Measurements from ENCODE around the gene KRT16.

The KRT16 gene

GRCh38 chr17:41575336-41575735, 37.2 kb downstream of the KRT16 start:
- Histone ChIP-seq H3K27ac (ENCODE audit: low read length) (no peak overlapping the region), H3K9me3 (replicated peaks; ENCODE audit: insufficient read depth, low read length) (no peaks in the 10 kb centered on the region), H4K20me1 (ENCODE audit: insufficient read depth, low read length) (no peaks in the 10 kb centered on the region), H3K9ac (ENCODE audit: low read length) (no peak overlapping the region), H3K4me1 (ENCODE audit: low read length) (0 out of 2 replicates have a peak, but pooled peaks cover 5% of the 10 kb centered on the region), H3K4me3 (ENCODE audit: low read length) (no peak overlapping the region), H3K36me3 (replicated peaks; ENCODE audit: insufficient read depth, low read length) (no peaks in the 10 kb centered on the region), H3K4me2 (ENCODE audit: low read depth, low read length) (no peak overlapping the region), H3K79me2 (ENCODE audit: low read length) (no peaks in the 10 kb centered on the region), H3K27me3 (replicated peaks; ENCODE audit: insufficient read depth, low read length) (peaks cover 36% of the 10 kb centered on the region), H2AFZ (ENCODE audit: low read length) (no peak overlapping the region), H3F3A (ENCODE audit: insufficient read depth, low read length) (no peaks in the 10 kb centered on the region), H3K9me2 (replicated peaks; ENCODE audit: insufficient read depth, low read length) (no peaks in the 10 kb centered on the region)
- TF ChIP-seq EZH2 (optimal IDR thresholded peaks at IDR 0.05; ENCODE audit: low read depth, low read length) (no peak), CTCF (IDR thresholded peaks at IDR 0.05; ENCODE audit: low read length) (no peak), EZH2phosphoT487 (IDR thresholded peaks at IDR 0.05; ENCODE audit: low read length) (no peak)
- no peak for DNase-seq

GRCh38 chr17:41571561-41572434, 40.8 kb downstream of the KRT16 start, which contains the start of gene KRT9:
Gene KRT9 (minus strand): TSS chr17:41572059. CDS start chr17:41571992, 67 bp downstream.
- Histone ChIP-seq H3K4me1 (ENCODE audit: low read length) (no peaks in the 10 kb centered on the region), H2AFZ (ENCODE audit: low read length) (no peak within 1 kb of the TSS), H3K79me2 (ENCODE audit: low read length) (no peaks in the 10 kb centered on the region), H3K9ac (ENCODE audit: low read length) (no peak within 1 kb of the TSS), H3K27me3 (replicated peaks; ENCODE audit: insufficient read depth, low read length) (peaks cover 47% of the 10 kb centered on the region), H3K9me3 (replicated peaks; ENCODE audit: insufficient read depth, low read length) (no peaks in the 10 kb centered on the region), H3K9me2 (replicated peaks; ENCODE audit: insufficient read depth, low read length) (no peaks in the 10 kb centered on the region), H3F3A (ENCODE audit: insufficient read depth, low read length) (no peaks in the 10 kb centered on the region), H3K27ac (ENCODE audit: low read length) (no peak within 1 kb of the TSS), H3K4me2 (ENCODE audit: low read depth, low read length) (no peak within 1 kb of the TSS), H3K36me3 (replicated peaks; ENCODE audit: insufficient read depth, low read length) (no peaks in the 10 kb centered on the region), H3K4me3 (ENCODE audit: low read length) (no peak within 1 kb of the TSS), H4K20me1 (ENCODE audit: insufficient read depth, low read length) (no peaks in the 10 kb centered on the region)
- no peak for DNase-seq
- no peak for TF ChIP-seq EZH2phosphoT487 (IDR thresholded peaks at IDR 0.05; ENCODE audit: low read length)
- no peak for TF ChIP-seq EZH2 (optimal IDR thresholded peaks at IDR 0.05; ENCODE audit: low read depth, low read length)
- TF ChIP-seq CTCF (IDR thresholded peaks at IDR 0.05; ENCODE audit: low read length): no peak

- DNase-seq: no peak
- peaks cover 34% of the 10 kb centered on the region for H3K27me3 ChIP-seq (replicated peaks; ENCODE audit: insufficient read depth, low read length)
- H3F3A ChIP-seq (ENCODE audit: insufficient read depth, low read length): no peaks in the 10 kb centered on the region
- H3K4me2 ChIP-seq (ENCODE audit: low read depth, low read length): no peak overlapping the region
- no peaks in the 10 kb centered on the region for H3K9me2 ChIP-seq (replicated peaks; ENCODE audit: insufficient read depth, low read length)
- 0 out of 2 replicates have a peak, but pooled peaks cover 3% of the 10 kb centered on the region for H3K4me1 ChIP-seq (ENCODE audit: low read length)
- H3K9ac ChIP-seq (ENCODE audit: low read length): no peak overlapping the region
- no peak overlapping the region for H3K27ac ChIP-seq (ENCODE audit: low read length)
- no peak overlapping the region for H2AFZ ChIP-seq (ENCODE audit: low read length)
- H4K20me1 ChIP-seq (ENCODE audit: insufficient read depth, low read length): no peaks in the 10 kb centered on the region
- H3K9me3 ChIP-seq (replicated peaks; ENCODE audit: insufficient read depth, low read length): no peaks in the 10 kb centered on the region
- TF ChIP-seq EZH2phosphoT487 (IDR thresholded peaks at IDR 0.05; ENCODE audit: low read length) (no peak), EZH2 (optimal IDR thresholded peaks at IDR 0.05; ENCODE audit: low read depth, low read length) (no peak), CTCF (IDR thresholded peaks at IDR 0.05; ENCODE audit: low read length) (no peak)
- no peaks in the 10 kb centered on the region for H3K36me3 ChIP-seq (replicated peaks; ENCODE audit: insufficient read depth, low read length)
- no peaks in the 10 kb centered on the region for H3K79me2 ChIP-seq (ENCODE audit: low read length)
- H3K4me3 ChIP-seq (ENCODE audit: low read length): no peak overlapping the region
Observed at GRCh38 chr17:41567317-41567716, 45.2 kb downstream of the KRT16 start.

Data from MM.1S (cell line).